IPS-18a (cell line): Measurements from ENCODE around the gene OCEL1.

Source experiments
- H3K27ac ChIP-seq: one replicate; pipeline ENCODE4 v1.5.1; 2013; ENCODE audit warnings: low read length
- H3K27me3 ChIP-seq: one replicate; pipeline ENCODE4 v1.6.1; 2013; ENCODE audit warnings: mild to moderate bottlenecking, low read length; ENCODE audit not compliant: control insufficient read depth, insufficient read depth
- H3K36me3 ChIP-seq: one replicate; pipeline ENCODE4 v1.6.1; 2013; ENCODE audit warnings: low read depth, low read length; ENCODE audit not compliant: control insufficient read depth
- H3K4me1 ChIP-seq: one replicate; pipeline ENCODE4 v1.6.1; 2013; ENCODE audit warnings: low read depth, low read length; ENCODE audit not compliant: control insufficient read depth
- H3K4me3 ChIP-seq: one replicate; pipeline ENCODE4 v1.5.1; 2013; ENCODE audit warnings: low read length
- H3K9ac ChIP-seq: one replicate; pipeline ENCODE4 v1.6.1; 2013; ENCODE audit warnings: mild to moderate bottlenecking, low read length, moderate library complexity
- H3K9me3 ChIP-seq: one replicate; pipeline ENCODE4 v1.6.1; 2013; ENCODE audit warnings: low read depth, low read length; ENCODE audit not compliant: control insufficient read depth

OCEL1 gene

DNA sequence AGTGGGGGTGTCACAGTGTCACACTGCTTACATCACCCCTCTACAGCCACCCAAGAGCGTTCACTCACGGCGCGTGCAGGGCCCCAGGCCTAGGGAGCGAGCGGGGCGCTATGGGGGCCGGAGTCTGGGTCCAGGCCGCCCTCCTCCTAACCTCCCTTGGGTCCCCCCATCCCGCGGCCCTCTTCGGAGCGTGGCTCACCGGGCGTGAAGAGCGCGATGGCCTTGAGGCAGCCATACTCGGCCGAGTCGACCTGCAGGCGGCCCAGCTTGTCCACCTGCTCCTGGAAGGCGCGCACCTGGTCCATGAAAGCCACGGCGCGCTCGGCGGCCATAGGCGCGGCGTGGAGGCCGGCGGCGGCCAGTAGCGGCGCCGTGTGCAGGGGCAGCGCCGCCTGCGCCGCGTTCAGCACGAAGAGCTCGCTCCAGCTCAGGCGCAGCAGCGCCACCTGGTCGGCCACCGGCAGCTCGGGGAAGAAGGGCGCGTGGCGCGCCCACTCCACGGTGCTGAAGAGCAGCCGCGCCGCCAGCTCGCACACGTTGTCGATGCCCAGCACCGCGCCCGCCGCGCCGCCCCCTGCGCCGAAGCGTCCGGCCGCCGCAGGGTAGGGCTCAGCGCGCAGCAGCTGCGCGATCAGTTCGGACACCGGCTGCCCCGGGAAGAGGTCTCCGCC is 9.4 kb downstream of the OCEL1 start:
- Histone ChIP-seq H3K4me1 (peaks cover 5% of the 10 kb centered on the region), H3K36me3 (peaks cover 34% of the 10 kb centered on the region), H3K4me3 (peak overlapping the region; percentile 85), H3K9me3 (no peaks in the 10 kb centered on the region), H3K27ac (peak overlapping the region; percentile 30), H3K27me3 (no peaks in the 10 kb centered on the region), H3K9ac (peak overlapping the region; percentile 70)

DNA sequence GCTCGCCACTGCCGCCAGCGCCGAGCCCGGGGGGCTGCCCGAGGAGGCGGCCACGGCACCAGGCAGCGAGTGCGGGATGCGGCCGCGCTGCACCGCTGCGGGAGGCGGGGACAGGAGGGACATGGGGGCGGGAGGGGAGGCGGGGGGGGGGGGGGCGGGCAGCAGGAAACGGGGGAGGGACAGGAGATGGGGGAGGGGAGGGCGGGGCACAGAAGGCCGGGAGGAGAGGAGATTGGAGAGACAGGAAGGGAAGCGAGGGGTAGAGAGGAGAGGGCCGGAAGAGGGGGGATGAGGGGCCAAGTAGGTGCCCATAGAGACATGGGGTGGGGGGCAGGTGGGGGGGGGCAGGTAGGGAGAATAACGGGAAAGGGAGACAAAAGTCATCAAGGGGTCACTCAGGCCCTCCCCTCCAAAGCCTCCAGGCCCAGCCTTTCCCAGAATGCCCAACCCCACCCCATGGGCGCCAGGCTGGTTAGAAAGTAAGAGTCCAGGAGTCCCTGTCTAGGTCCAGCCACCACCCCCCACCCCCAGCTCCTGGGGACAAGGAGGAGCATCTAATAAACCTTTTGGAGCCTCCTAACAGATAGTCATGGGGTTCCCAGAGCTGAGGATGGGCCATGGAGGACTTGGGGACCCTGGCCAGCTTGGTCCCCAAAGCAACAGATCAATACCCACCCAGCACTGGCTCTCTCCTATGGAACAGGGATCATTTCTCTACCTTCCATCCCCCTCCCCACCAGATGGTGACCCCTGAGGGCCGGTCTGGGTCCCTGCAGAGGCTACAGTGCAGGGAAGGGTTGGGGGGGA is 10.1 kb downstream of the OCEL1 start:
- Histone ChIP-seq H3K27ac (no peak overlapping the region), H3K9ac (peak overlapping the region; percentile 70)

DNA sequence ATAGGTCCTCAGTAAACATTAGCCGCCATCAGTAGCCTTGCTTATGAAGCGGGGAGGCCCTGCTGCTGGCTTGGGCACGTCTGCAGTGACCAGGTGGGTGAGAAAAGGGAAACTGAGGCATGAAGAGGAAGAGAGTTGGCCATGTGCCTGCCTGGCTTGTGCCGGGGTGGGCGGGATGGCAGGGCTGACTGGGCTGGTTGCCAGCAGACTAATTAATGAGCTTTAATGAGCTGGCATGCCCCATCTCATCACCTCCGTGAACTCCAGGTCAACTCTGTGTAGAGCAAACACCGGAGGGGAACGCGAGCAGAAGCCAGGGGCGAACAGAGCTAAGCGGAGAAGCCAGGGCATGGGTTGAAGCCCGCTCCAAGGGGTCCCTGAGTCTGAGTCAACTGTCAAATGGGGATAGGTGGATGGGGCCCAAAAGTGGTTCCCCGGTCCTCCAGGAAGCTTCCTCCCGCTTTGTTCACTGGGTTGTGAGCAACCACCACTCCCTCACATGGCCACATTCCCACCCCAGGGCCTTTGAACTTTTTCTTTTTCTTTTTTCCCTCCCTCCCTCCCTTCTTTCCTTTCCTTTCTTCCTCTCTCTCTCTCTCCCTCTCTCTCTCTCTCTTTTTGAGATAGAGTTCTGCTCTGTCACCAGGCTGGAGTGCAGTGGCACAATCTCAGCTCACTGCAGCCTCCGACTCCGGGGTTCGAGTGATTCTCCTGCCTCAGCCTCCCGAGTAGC is 11.0 kb downstream of the OCEL1 start:
- H3K36me3 ChIP-seq = peaks cover 26% of the 10 kb centered on the region
- H3K9me3 ChIP-seq = no peaks in the 10 kb centered on the region
- no peak overlapping the region for H3K27ac ChIP-seq
- no peaks in the 10 kb centered on the region for H3K27me3 ChIP-seq
- H3K9ac ChIP-seq = no peak overlapping the region
- no peak overlapping the region for H3K4me3 ChIP-seq
- H3K4me1 ChIP-seq = peaks cover 5% of the 10 kb centered on the region

More for the DNA sequence above, 10.1 kb downstream of the OCEL1 start:
- Histone ChIP-seq H3K4me3 (peak overlapping the region; percentile 85), H3K27me3 (no peaks in the 10 kb centered on the region), H3K36me3 (peaks cover 31% of the 10 kb centered on the region), H3K9me3 (no peaks in the 10 kb centered on the region), H3K4me1 (peaks cover 5% of the 10 kb centered on the region)

DNA sequence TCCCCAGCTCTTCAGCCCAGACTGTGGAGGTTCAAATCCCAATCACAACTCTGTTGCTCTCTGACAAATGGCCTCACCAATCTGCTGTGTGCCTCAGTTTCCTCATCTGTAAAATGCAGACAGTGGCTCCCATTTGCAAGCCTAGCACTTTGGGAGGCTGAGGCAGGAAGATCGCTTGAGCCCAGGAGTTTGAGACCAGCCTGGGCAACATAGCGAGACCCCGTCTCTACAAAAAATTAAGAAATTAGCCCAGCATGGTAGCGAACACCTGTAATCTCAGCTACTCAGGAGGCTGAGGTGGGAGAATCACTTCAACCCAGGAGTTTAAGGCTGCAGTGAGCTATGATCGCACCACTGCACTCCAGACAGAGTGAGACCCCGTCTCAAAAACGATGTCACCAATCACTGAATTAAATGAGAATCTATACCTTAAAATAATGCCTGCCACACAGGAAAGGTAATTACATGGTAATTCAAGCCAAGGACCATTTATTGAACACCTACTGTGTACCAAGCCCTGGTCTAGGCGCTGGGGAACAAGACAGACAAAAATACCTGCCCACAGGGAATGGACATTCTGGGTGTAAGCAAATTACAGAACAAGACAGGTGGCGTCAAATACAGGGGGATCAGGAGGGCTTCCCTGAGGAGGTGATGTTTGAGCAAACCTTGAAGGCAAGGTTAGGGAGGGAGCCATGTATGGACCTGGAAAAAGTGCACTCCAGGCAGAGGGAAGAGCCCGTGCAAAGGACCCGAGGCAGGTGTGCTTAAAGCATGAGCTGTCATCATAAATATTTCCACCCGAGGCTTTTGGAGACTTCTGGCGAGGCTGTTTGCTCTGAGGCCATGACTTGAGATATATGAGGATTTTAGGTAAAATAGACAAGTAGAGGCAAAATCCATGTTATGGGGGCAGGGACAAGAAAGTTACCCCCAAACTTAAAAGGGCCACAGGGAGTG is 12.0 kb downstream of the OCEL1 start:
- no peak overlapping the region for H3K4me3 ChIP-seq
- H3K27ac ChIP-seq = no peak overlapping the region
- H3K27me3 ChIP-seq = no peaks in the 10 kb centered on the region
- H3K36me3 ChIP-seq = peaks cover 20% of the 10 kb centered on the region
- no peaks in the 10 kb centered on the region for H3K9me3 ChIP-seq
- no peak overlapping the region for H3K9ac ChIP-seq
- peaks cover 5% of the 10 kb centered on the region for H3K4me1 ChIP-seq

DNA sequence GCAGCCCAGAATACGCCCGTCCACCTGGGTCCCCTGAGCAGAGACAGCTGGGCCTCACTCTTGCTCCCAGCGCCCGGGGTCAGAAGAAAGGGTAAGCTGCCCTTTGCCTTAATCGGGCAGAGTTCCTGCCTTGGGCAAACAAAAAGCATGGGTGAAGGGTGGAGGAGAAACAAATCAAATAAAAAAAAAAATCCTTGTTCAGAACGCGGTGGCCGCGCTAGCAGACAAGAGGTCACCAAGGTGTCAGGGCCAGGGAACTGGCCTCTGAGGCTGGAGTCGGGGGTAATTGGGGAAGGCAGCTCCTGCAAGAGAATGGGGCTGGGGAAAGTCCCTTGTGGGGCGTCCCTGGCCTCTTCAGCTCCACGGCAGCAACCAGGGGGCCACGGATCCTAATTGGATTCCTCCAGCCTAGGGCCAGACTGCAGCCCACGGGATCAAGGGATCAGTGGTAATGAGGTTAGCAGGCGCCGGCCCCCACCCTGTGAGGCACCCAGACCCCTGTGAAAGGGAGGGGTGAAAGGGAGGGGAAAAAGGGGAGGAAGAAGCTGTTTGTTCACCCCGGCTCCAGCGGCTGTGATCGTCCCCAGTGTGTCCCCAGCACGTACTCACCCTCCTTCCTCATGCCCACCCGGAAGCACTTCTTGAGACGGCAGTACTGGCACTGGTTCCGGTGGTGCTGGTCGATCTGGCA is 14.2 kb downstream of the OCEL1 start:
- H3K27me3 ChIP-seq = no peaks in the 10 kb centered on the region
- H3K9me3 ChIP-seq = no peaks in the 10 kb centered on the region
- H3K4me1 ChIP-seq = peaks cover 5% of the 10 kb centered on the region
- H3K4me3 ChIP-seq = no peak overlapping the region
- H3K9ac ChIP-seq = no peak overlapping the region
- H3K36me3 ChIP-seq = peaks cover 14% of the 10 kb centered on the region
- H3K27ac ChIP-seq = no peak overlapping the region

DNA sequence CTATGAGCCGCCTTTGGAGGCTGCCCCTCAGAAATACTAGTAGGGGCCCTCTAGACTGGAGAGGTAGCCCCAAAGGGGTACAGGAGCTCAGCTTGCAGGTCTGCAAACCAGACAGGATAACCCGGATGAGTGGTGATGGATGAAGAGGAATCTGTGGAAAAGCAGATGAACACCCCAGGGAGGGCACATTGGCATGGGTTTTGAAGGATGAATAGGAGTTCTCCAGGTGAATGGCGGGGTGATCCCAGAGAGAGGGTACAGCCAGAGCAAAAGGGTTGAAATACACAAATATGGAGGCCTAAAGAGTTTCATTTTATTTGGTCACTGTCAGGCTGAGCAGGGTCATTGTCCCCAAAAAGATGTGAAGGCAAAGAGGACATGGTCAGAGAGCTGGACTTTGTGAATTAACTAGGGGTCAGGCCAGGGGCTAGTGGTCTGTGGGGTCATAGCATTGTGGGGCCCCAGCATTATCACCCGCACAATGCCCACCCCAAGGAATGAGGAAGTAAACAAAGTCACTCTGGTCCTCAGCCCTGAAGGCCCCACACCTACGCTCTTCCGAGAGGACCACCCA is 14.9 kb downstream of the OCEL1 start:
- H3K36me3 ChIP-seq = peaks cover 14% of the 10 kb centered on the region
- H3K9me3 ChIP-seq = no peaks in the 10 kb centered on the region
- no peak overlapping the region for H3K4me3 ChIP-seq
- no peaks in the 10 kb centered on the region for H3K27me3 ChIP-seq
- H3K27ac ChIP-seq = no peak overlapping the region
- no peak overlapping the region for H3K9ac ChIP-seq
- peaks cover 5% of the 10 kb centered on the region for H3K4me1 ChIP-seq

DNA sequence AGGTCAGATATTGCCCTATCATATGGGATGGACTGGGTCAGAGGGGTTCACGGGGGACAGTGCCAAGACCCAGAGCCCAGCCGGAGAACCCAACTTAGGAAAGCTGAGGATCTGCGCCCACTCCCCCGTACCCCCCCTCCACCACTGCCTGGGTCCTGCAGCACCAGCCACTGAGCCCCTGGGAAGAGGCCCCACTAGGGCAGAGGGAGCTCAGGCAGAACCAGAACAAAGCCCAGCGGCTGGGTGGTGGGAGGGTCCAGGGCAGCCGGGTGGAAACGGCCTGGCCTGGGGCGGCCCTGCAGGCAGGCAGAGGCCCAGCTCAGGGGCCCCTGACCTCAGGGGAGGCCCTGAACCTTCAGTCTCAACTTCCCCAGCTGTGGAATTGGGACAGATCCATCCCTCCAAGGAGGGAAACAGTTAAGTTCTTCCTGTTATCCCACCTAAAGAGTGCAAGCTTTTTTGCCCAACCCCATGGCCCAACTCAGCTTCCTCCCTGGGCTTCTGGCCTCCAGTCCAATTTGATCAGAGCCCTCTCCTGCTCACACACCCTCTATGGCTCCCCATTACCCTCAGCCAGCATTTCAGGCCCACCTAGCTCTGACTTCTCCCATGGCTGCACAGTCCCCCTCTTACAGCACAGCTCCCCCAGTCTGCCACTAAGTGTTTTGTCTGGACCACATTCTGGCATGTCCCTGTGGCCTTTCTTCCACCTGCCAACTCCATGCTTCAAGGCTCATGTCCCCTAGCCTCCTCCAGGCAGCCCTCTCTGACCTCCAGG is 16.6 kb downstream of the OCEL1 start:
- Histone ChIP-seq H3K9ac (no peak overlapping the region), H3K27ac (no peak overlapping the region), H3K4me1 (peaks cover 10% of the 10 kb centered on the region), H3K36me3 (peaks cover 14% of the 10 kb centered on the region), H3K4me3 (no peak overlapping the region), H3K27me3 (no peaks in the 10 kb centered on the region), H3K9me3 (no peaks in the 10 kb centered on the region)

DNA sequence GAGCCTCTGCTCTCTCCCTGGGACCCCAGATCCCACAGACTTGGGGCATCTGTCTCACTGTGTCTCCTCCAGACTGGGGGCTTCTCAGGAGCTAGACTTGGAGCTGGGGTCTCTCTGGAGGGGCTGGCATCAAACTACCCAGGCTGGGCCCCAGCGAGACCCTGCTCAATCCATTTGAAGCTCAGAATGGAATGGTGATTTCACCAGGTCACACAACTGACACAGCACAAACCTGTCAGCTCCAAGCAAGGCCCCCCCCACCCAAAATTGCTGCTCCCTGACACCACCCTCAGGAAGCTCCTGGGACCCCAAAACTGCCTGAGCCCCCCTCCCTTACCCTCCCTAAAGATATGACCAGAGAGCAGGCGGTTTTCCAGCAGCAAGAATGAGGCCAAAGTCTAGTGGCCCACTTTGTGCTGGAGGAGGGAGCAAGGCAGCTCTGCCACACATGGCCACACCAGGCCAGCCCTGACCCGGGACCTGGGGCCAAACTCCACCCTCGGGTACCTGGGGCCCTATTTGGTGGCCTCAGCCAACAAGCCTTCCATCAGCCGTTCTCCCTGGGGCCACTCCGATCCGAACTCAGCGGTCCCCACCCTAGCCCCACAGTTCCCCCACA is 17.3 kb downstream of the OCEL1 start:
- H3K36me3 ChIP-seq = peaks cover 7% of the 10 kb centered on the region
- H3K9ac ChIP-seq = peak overlapping the region; percentile 67
- H3K9me3 ChIP-seq = no peaks in the 10 kb centered on the region
- peaks cover 17% of the 10 kb centered on the region for H3K4me1 ChIP-seq
- H3K27me3 ChIP-seq = no peaks in the 10 kb centered on the region
- peak overlapping the region; percentile 88 for H3K4me3 ChIP-seq
- no peak overlapping the region for H3K27ac ChIP-seq

DNA sequence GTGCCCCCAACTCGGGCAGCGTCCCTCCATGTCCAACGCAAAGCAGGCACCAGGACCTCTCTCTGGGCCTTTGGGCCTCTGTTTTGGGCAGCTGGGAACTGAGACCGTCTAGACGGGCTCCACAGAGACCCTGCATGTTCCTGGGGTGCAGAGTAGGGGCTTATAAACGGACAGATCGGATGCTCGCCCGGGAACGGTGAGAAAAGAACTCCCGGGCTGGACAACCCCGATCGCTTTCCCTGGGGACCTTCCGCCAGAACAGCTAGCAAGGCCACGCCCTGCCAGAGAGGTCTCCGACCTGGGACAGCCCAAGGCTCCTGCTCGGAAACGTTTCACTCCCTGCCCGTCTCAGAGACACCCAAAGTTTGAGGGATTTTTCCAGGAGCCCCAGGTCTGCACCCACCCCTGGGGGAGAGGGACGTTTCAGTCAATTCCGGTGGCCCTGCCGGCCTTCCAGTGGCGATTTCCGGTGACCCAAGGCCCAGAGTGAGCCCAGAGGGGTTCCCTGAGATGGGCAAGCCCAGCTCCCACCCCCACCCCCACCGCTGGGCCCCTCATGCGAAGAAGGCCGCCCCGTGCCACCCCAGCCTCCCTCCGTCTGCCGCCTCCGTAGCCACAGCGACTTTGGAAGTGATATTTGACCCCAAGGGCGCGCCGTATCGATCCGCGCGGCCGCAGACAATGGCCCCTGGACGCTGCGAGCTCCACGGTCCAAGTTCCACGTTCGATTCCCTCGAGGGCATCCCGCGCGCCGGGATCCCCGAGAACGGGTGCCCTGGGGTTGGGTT is 18.0 kb downstream of the OCEL1 start:
- Histone ChIP-seq H3K9ac (peak overlapping the region; percentile 67), H3K36me3 (peaks cover 3% of the 10 kb centered on the region), H3K4me1 (peaks cover 24% of the 10 kb centered on the region), H3K9me3 (no peaks in the 10 kb centered on the region), H3K27me3 (no peaks in the 10 kb centered on the region), H3K27ac (no peak overlapping the region), H3K4me3 (peak overlapping the region; percentile 88)
